HG03442 (cell line): ENCODE measurements around the gene SORCS2.

Experiments used
- ATAC-seq: cut with Tn5 transposase; IDR thresholded peaks from one replicate; pipeline ENCODE4 v1.9.1; 2021; ENCODE audit warnings: mild to moderate bottlenecking, moderate library complexity; ENCODE audit not compliant: unreplicated experiment

SORCS2 gene

GRCh38 chr4:7185487-7186030 is 6.8 kb upstream of the SORCS2 start:
- ATAC-seq = no peak

- ATAC-seq = no peak
Observed at GRCh38 chr4:7186031-7186430, 6.3 kb upstream of the SORCS2 start.

GRCh38 chr4:7186516-7187167 is 5.7 kb upstream of the SORCS2 start:
- ATAC-seq = no peak

GRCh38 chr4:7187168-7187535 is 5.2 kb upstream of the SORCS2 start:
- no peak for ATAC-seq

GRCh38 chr4:7187691-7188090 is 4.6 kb upstream of the SORCS2 start:
- ATAC-seq = no peak

GRCh38 chr4:7189066-7189465 is 3.3 kb upstream of the SORCS2 start:
- no peak for ATAC-seq

- no peak for ATAC-seq
Observed at GRCh38 chr4:7189475-7190277, 2.7 kb upstream of the SORCS2 start.

GRCh38 chr4:7190278-7190594 is 2.1 kb upstream of the SORCS2 start:
- ATAC-seq = no peak

- no peak for ATAC-seq
Observed at GRCh38 chr4:7190691-7191545, 1.4 kb upstream of the SORCS2 start.

- peak; percentile 17 for ATAC-seq
Observed at GRCh38 chr4:7191546-7192251, 639 bp upstream of the SORCS2 start.

- no peak for ATAC-seq
Observed at GRCh38 chr4:7193030-7193958, 956 bp downstream of the SORCS2 start.

GRCh38 chr4:7194251-7195140 is 2.2 kb downstream of the SORCS2 start:
- no peak for ATAC-seq

GRCh38 chr4:7195141-7195515 is 2.8 kb downstream of the SORCS2 start:
- no peak for ATAC-seq

GRCh38 chr4:7195546-7196287 is 3.4 kb downstream of the SORCS2 start:
- no peak for ATAC-seq

- ATAC-seq = no peak
Observed at GRCh38 chr4:7196288-7196651, 3.9 kb downstream of the SORCS2 start.

GRCh38 chr4:7196736-7197135 is 4.4 kb downstream of the SORCS2 start:
- ATAC-seq = no peak

- ATAC-seq = no peak
Observed at GRCh38 chr4:7197910-7198309, 5.6 kb downstream of the SORCS2 start.

- ATAC-seq = no peak
Observed at GRCh38 chr4:7198440-7199128, 6.2 kb downstream of the SORCS2 start.
